Fibroblast of skin of right biceps (primary cell): ENCODE results near the gene CAPN12.

ENCODE experiments used
- DNase-seq: peaks from one replicate; pipeline ENCODE4 v3.0.0-alpha.2; 2013

CAPN12 gene

DNA sequence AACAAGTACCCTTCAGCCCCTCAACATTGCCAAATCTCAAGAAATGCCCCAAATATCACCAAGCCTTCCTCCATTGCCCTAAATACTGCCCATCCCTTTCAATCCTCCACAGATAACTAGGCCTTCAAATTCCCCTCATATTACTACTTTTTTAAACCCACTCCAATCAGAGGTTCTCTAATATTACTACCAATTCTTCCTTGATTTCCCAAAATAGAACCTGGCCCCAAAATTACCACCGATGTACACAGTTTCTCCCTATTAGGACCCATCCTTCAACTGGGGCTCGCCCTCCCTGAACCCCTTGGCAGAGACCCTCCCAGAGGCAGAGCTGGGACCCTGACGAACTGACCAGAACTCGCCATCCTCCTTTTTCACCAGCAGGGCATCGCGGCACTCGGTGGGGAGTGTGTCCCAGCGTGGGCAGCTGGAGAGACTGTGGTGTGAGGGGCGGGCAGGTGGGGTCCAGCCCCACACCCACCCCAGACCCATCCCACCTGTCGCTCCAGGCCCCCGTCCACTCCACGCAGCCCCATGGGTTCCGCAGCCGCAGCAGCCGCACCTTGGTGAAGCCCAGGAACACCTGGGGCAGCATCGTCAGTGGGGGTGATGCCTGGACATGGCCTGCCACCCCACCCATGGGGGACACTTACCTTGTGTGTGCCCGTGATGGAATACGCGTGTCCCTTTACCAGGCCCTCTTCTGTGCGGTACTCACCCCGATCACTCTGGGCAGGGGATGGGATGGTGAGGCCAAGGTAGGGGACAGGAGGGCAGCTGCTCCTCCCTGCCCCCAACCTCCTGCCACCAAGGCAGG lies 6.1 kb downstream of the CAPN12 start:
- no peak for DNase-seq

DNA sequence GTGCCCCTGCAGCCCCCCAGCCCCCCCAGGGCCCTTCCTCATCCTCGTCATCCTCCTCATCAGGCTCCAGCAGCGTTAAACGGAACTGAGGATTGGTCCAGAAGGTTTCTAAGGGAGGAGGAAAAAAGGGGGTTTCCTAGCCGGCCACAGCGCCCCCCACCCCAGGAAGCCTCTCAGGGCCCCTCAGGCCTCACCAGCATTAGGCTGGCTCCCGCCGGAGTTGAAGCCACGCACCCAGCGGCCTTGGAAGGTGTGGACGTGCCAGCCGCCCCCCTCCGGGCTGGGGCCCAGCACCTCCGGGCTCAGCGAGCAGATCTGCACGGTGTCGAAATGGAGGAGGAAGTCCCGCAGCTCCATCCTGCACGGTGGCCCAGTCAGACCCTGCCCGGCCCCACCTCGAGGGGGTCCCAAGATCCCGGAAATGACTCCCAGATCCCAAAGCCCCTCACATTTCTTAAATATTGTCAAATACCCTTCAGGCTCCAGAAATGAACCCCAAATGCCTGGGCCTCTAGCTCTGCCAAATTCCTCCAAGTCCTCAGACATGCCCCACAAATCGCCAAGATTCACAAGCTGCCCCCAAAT lies 6.9 kb downstream of the CAPN12 start:
- no peak for DNase-seq

DNA sequence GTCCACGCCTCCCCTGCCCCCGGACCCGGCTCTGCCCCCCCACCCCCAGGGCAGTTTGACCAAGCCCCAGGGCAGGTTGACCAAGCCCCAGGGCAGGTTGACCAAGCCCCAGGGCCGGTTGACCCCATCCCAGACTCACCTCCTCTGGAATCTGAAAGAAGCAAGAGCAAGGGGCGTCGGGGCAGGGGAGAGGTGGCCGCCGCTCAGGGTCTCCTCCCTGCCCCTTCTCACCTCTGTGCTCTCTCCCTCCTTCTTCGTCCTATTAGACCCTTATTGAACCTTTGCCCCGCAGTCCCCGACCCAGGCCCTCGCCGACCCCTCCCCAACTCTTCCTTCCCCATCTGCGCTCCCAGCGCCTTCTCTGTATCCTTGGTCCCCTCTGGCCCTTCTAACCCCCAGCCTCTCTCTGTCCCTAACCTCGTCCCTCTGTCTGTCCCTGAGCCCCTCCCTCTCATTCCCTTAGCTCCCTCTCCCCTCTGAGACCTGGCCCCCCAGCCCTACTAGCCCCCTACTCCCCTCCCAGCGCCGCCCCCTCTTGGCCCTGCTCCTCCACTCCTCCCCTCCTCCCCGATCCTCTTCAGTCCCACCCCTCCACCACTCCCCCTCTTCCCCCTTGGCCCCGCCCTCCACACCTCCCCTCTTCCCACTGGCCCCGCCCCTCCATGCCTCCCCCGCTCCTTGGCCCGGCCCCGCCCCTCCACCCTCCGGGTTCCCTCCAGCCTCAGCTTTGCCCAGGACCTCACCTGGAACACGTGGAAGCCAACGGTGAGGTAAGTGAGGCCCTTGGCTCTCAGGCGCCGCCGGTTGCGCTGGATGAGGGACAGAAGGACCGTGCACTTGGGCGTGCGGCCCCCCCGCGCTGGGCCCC lies 7.6 kb downstream of the CAPN12 start:
- peak; percentile 55 for DNase-seq

DNA sequence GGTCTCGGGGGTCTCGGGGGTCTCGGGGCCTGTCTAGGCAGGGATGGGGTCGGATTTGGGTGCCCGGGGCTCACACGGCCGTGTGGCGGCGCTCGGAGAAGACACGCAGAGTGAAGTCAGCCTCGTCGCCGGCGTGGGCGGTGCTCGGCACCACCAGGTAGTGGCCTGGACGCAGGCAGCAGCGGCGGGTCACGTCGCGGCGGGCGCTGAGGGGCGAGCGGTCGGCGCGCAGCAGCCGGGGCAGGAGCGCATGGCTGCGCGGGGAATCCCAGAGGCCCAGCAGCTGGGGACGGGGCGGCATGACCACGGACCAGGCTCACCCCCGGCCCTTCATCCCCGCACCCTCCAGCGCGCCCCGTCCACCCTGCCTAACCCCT lies 8.2 kb downstream of the CAPN12 start:
- DNase-seq, result peak; percentile 28

DNA sequence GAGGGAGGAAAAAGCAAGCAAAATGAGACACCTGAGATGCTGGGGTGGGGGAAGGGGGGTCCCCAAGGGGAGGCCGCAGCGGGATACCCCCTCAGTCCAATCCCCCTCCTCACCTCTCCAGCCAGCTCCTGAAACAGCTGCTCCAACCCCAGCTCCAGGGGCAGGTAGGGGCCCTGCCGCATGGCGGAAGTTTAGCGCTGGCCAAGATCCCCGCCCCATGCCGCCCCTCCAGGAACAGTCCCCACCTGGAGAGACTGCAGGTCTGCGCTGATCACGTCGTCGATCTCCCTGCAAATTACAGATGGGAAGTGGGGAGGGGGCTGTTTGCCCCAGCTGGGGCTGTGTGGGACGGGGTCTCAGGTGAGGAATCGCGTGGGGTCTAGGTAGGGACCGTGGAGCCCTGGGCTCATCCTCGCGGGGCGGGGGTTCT lies 9.0 kb downstream of the CAPN12 start:
- DNase-seq, result no peak

DNA sequence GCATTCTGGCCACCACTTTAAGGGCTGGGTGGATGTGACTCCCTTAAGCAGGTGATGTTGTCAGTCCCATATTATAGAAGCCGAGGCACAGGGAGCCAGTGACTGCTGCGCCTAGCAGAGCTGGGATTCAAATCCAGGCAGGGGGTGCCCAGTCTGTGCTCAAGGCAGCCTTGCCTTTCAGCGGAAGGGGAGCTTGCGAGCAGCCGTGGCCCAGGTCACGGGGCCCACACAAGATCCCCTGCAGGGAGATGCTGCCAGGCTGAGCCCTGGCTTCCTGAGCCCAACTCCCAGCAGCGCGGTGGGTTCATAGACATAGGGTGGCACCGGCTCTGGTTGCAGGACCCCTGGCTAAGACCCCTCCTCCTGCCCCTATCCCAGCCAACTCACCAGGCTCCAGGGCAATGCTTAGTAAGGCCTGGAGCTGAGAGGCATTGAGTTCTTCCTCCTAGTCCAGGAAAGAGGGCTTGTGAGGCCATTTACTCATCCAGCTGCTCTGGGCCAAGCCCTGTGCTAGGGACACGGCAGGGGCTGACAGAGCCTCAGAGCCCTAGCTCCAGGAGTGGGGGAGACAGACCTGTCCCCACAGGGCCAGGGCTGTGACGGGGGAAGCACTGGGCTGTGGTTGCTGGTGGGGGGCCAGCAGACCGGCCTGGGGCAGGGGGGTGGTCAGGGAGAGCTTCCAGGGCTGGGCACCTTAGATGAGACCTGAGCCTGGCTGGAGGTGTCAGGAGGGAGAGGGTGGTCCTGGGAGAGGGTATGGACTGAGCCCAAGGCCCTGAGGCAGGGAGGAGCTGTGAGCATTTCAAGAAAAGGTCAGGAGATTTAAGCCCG lies 9.6 kb downstream of the CAPN12 start:
- peak; percentile 35 for DNase-seq

DNA sequence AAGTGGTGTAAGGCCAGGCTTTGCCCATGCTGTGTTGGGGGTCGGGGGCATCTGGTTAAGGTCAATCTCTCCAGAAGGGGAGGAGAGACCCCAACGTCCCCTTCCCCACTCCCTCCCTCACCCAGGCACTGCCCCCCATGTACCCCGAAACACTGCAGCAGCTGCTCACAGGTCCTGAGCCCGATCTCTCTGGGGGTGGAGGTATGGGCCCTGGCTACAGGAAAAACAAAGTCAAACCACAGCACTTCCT lies 10.2 kb downstream of the CAPN12 start:
- no peak for DNase-seq

DNA sequence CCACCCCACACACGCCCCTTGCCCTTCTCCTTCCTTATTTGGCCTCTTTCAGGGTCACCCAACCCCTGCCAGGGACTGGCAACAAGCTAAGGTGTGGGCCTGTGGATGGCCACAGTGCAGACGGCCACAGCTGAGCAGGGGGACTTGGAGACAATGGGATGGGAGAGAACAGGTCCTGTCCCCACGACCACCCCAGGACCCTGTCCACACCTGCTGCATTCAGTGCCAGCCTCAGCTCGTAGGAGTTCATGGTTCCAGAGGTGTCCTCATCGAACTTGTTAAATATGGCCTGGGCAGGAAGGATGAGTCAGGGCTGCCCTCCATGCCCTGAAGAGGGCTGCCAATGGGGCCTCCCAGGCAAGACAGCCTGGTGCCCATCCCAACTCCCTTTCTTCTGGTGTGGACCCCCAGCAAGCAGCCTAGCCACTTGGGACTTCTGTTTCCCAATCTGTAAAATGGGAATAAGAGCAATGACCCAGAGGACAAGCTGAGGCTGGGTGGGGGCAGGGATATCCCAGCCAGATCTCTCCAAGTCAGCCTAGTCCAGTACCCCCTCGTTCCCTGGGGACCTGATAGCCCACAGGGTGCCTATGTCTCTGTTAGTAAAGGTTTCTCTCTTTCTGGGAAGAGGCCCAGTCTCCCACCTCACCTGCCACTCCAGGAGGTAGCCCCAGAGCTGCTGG lies 10.6 kb downstream of the CAPN12 start:
- DNase-seq, result peak; percentile 18

DNA sequence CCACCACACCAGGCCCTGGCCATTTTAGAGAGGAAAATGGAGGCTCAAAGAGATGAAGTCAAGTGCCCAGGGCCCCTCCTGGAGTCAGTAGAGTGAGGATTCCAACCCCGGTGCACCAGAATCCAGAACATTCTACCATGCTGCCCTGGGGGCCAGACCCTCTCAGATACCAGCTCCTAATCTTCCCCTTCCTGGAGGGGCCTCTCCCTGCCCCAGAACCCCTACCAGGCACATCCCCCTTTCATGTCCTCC lies 11.1 kb downstream of the CAPN12 start:
- no peak for DNase-seq

DNA sequence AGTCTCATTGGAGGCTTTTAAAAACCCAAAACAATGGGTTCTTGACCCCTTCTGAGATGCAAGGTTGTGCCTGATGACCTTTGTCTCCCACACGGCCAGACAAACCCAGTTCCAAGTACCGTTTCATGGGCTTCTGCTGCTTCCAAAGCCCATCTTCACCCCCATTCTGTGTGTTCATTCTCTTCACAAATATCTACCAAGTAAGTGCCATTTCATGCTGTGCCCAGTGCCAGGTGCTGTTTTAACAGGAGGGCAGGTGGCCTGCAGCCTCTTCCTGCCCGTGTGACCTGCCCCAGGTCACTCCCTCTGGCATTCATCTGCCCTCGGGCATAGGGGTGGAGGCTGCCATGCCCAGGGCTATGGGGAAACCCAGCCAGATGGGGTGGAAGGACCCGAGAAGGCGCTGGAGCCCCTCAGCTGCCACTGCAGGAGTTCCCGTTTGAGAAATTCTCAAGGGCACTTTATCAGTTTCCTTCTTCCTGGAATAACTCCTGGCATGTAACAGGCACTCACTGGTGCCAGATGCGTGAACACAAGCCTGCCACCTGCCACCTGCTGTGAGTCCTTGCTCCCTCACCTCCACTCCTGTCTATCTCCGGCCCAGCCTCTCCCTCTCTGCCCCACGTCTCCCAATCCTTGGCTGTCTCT lies 12.5 kb downstream of the CAPN12 start:
- DNase-seq, result no peak

DNA sequence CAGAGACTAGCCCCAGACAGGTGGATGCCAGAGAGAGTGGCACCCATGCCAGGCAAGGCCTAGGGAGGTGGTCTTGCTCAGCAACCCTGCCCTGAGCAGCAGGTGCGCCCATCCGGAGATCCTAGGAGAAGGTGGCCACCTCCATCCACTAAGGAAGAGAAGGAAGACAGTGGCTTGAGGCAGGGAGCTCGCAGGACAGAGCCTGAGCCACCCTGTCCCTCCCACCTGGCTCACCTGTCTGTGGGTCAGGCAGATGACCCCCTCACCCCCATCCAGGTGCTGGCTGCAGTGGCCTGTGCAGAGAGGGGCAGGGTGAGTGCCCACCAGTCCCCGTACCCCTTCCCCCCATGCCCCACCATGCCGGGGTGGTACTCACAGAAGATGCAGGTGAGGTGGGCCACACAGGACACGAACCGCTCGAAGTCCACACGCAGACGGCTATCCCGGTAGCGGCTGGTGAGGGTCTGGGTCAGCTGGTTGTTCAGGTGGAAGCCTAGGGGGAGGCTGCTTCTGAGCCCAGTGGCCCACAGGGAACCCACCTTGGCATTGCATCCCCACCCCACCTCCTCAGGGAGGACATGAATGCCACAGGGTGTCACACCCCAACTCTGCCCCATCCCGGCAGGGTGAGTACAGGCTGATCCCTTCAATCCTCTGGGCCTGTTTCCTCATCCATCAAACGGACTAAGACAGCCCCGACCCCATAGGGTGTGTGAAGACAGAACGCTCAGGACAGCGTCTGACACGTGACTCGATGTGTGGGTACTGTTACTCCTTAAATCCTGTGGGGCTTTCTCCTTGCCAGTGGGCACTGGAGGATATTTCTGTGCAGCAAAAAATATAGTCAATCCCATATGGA lies 13.3 kb downstream of the CAPN12 start:
- DNase-seq, result no peak

DNA sequence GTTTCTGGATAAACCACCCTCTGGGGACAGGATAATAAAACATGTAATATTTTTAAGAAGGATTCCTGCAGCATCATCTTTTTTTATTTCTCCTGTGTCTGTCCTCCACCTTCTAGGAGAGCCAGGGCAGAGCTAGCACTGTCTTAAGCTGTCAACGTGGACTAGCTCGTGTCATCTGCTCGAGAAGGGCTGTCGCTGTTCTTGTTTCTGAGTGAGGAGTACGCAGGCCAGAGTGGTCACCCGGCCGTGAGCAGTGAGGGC lies 13.9 kb downstream of the CAPN12 start:
- no peak for DNase-seq

DNA sequence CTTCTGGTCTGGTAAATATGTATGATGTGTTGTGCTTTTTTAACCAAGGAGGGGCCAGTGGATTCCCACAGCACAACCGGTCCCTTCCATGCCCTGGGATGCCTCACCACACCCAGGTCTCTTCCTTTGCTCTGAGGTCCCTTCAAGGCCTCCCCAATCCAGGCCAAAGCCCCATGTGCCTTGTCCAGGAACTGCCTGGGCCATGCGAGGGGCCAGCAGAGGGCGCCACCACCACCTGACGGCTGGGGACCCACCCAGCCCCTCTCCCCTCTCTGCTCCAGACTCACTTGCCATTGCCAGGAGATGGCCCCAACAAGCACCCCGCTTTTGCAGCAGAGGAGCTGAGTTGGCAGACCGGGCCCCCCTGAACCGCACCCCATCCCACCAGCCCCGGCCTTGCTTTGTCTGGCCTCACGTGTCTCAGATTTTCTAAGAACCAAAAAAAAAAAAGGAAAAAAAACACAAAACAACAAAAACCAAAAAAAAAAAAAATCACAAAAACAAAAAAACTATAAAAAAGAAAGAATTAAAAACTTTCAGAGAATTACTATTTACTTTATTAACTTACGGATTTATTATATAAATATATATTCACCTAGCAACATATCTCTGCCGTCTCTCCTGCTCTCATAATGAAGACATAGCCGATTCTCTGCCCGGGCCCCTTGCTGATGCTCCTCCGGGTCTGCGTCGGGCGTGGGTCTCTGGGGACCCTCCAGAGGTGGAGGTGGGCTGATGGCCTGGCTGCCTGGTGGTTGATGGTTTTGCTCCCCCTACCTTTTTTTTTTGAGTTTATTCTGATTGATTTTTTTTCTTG lies 14.4 kb downstream of the CAPN12 start:
- peak; percentile 50 for DNase-seq

DNA sequence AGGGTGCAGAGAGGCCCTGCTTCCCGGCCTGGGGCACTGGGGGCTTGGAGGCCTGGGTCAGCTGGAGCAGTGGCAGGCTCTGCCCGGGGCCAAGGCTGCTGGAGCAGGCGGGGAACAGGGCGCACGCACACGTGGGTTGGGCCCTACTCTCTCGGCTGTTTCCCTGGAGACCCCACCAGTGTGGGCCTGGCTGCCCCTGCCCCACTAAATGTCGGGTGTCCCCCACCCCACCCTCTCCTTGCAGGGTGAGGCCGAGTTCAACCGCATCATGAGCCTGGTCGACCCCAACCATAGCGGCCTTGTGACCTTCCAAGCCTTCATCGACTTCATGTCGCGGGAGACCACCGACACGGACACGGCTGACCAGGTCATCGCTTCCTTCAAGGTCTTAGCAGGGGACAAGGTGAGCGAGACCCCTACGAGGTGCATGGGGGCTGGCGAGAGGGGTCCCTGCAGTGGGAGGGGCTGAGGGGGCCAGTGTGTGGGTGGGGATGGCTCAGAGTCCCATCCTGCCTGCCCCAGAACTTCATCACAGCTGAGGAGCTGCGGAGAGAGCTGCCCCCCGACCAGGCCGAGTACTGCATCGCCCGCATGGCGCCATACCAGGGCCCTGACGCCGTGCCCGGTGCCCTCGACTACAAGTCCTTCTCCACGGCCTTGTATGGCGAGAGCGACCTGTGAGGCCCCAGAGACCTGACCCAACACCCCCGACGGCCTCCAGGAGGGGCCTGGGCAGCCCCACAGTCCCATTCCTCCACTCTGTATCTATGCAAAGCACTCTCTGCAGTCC lies 15.3 kb downstream of the CAPN12 start:
- DNase-seq, result no peak

DNA sequence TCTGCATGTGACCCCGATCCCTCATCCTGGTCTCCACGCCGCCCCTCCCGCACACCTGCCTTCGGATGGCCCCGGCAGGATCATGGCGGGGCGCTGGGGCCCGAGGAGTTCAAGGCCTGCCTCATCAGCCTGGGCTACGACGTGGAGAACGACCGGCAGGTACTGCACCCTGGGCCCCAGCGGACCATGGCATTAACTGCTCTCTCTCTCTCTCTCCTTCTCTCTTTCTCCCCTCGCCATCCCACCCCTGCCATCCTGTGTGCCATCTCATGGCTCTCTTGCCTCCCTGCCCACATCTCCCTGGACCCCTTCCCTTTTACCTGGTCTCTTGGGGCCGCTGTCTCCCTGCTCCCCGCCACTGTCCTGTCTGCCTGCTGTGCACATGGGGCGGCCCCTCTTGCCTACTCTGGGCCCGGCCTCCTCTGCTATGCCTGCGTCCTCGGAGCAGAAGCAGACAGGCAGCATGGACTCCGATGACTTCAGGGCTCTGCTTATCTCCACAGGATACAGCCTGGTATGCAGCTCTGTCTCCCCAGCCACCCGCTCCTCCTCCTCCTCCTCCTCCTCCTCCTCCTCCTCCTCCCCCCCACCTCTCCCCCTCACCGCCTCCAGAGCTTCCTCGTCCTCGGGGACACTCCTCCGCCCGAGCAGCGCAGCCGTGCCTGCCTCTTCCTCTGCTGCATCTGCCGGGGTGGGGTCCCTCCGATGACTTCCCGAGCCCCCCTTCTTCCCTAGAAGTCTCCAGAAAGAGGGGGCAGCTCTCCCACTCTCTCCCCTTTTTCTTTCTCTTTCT lies 16.2 kb downstream of the CAPN12 start:
- peak; percentile 17 for DNase-seq

DNA sequence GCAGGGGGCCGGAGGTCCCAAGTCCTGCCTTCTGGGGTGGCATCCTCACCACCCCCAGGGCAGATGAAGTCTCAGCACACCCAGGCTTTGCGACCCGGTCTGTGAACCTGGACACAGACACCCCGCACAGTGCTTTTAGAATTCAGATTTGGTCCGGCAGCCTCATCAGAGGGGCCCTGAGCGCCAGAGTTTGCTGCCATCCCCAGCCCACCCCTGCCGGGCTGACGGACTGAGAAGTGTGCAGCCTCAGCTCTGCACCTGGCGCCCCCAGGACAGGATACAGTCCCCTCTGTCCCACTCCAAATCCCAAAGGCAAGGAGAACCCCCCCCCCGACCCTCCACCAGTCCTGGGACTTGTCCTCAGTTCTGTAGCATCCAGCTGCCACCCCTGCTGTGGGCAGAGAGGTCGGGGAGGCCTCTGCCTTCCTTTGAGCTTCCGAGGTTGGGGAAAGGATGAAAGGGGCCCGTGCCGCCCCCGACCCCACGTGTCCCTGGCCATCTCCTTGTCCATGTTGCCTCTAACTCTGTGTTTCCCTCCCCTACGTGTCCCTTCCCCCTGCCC lies 16.9 kb downstream of the CAPN12 start:
- no peak for DNase-seq

DNA sequence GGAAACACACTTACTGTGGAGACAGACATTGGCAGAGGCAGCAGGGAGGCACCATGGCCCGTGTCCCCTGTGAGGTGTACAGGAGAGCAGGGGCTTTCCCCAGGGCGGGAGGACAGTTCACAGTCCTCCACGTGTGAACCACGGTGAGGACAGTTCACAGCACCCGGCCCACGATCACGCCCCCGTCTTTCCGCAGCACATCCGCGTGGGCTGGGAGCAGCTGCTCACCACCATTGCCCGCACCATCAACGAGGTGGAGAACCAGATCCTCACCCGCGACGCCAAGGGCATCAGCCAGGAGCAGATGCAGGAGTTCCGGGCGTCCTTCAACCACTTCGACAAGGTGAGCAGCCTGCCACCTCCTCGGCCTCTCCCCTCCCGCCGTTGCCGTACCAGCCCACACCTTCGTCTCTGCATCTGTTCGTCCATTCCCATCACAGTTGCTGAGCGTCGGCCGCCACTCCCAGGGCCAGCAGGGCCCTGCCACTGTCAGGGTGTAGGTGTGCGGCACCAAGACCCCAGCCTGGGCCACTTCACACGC lies 17.4 kb downstream of the CAPN12 start:
- no peak for DNase-seq

DNA sequence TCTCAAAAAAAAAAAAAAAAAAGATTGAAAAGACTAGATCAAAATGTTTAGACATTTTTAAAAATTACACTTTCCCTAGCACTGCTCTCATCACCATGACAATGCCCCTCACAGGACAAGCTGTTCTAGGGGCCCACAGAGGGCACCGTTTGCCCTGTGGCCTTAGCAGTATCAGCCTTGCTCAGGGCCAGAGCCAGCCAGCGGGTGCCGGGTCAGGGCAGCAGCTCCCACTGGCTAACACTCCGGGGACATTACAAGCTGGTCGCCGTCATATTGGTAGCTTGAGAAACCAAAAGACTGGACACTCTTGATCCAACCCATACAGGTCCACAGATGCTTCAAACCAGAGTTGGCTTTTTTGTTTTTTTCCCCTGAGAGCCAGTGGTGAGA lies 18.0 kb downstream of the CAPN12 start:
- no peak for DNase-seq
